NCI-H1436 (cell line): ENCODE data around the gene CD3G.
"Not testable (repeated sequence)": the region's sequence is repeated elsewhere in the genome, so short reads cannot be mapped to it uniquely, and the experiment has no call there.

ENCODE experiments used
- DNase-seq: peaks from one replicate; lab custom pipeline; 2025; lab: John Stamatoyannopoulos, UW

Gene CD3G

DNA sequence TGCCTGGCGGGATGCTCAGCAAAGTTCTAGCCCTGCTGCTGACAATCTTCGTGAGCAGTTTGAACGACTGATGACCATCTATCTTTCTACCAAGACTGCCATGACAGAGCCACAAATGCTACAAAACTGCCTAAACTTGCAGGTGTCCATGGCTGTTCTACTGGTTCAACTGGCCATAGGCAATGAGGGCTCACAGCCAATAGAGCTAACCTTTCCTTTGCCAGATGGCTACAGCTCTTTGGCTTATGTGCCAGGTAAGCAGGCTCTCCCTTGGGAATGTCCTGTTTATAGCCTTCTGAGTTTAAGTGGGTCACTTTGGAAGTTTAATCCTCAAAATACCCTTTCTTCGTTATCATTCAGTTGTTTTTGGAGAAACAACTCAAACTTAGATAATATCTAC is 35.4 kb downstream of the CD3G start:
- no peak for DNase-seq

DNA sequence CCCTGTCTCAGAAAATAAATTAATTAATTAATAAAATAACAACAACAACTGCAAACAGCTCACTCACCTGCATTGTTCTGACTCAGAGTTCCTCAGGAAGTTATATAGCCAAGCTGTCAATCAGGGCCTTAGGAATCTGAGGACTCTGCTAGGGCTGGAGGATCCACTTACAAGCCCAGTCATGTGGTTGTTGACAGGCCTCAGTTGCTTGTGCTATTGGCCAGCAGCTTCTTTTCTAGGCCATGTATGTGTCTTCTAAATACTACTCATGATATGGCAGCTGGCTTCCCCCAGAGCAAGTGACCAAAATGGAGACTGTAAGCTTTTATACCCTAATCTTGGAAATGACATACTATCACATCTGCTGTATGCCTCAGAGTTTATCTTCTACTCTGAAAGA is 36.4 kb downstream of the CD3G start:
- no peak for DNase-seq

DNA sequence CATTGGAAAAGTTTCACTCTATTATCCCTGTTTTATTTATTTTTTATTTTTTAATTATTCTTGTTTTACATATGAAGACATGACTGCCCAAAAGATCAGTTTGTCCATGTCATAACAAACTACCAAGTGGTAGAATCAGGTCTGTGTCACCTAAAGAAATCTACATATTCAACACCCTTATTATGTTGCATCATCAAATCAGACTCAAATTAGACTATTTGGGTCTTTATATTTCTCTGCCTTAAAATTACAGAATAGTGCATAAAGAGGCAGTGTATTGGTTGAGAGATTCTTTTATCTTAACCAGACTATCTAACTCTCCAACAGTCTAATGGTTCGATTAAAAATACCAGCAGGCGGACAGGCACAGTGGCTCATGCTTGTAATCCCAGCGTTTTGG is 38.8 kb downstream of the CD3G start:
- DNase-seq, result no peak

DNA sequence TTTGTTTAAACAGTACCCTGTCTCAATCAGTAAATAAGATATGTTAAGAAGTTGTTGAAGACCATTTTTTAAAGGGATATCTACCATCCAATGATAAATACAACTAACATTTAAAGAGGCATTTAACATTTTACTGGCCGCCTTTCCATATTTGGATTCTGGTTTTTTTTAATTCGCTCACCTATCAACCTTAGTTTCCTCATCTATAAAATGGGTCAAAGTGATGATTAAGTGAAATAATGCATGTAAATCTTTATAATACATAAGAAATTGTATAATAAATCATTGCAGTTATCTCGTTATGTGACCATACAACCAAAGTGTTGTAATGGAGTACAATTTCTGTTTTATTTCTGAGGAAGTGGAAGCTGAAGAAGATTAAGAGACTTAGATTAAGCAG is 39.5 kb downstream of the CD3G start:
- no peak for DNase-seq

DNA sequence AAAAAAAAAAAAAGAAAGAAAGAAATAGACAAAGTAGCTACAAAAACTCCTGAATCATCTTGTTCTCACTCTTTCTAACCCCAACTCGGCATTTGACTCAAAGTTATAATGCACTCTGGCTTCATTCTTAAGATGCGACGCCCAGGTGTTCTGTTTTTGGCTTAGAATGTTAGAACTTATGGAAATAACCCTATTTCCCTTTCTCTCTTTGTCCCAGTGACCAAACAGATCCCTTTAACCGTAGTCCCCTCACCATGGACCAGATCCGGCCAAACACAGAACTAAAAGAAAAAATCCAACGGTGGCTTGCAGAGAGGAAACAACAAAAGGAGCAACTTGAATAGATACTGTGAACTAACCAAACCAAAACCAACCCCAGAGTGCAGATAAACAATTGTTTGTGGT is 52.0 kb downstream of the CD3G start:
- DNase-seq, result no peak

DNA sequence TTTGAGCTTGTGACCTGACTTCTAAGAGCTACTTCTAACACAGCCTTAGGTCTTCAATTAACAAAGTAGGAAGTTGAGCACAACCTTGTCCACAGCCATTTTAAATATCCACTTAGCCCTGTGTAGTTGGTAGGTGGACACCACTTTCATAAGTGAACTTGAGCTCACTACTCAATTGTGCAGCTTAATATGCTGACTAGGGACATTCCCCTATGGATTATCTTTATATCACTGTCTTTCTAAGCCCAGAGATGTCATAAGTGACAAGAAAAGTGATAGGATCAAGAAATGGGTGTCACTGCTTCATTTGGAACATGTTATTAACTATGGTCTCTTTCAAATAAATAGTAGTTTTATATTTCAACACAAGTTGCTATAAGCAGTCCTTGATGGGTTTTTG is 53.3 kb downstream of the CD3G start:
- DNase-seq, result no peak

DNA sequence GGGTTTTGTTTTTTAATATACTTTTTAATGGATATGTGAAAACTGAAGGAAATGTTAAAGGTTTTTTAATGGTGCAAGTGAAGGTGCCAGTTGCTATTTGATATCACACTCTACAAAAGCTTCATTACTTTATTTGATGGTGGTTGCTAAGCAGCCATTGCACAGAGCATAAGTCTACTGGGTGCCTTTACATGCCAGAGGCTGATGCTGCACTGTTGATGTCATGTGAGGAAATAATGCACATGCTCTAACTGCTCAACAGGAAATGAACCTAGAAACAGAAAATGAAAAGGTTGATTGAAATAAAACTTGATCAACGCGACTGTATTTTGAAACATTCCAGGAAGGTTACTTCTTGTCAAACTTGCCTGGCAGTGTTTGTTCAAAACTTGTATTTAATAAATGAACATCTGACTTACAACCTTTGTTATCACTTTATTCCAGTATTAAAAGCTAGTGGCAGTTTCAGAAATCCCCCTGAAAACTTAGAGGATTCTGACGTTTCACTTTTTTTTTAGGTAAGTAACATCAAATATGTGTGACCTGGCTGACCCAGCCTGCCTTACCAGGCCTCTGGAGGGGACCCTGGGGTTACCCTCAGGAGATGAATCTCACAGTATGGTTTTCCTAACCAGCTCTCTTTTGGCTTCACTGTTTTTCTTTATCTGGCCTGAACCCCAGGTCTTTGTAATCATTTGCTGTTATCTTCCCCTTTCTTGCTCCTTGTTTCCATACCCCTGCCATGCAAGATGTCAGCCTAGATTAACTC is 54.8 kb downstream of the CD3G start:
- DNase-seq, result no peak

DNA sequence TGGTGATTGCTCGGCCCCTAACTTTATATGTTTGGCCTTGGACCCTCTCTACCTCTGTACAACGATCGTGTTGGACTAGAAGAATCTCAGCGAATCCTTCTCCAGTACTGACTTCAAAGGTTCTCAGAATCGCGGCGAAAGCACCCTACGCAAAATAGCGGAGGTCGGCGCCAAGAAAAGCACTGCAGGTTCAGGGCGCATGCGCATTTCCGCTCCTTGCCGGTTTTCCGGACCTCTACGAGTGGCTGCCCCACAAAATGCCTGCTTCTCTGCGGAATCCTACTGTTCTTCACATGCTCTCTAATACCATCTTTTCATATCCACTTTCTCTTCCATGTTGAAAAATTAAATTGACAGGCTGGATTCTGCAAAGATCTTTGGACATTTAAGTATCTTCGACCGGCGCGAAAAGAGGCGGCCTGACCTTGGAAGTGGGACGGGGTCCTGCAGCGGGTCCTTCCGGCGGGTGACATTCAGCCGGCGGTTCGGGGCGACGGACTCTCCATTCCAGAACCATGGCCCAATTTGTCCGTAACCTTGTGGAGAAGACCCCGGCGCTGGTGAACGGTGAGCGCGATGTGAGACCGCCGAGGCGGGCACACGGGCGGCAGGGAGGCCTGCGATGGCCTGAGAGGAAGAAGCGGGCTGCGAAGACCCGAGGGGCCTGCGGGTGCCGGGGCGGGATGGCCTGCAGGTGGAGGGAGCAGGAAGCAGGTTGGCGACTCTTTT is 57.2 kb downstream of the CD3G start, which contains the start of gene ATP5MG:
ATP5MG (plus strand) TSS at position 456 of the 729 bp plus-strand sequence; CDS start at position 516, 60 bp downstream.
- DNase-seq, result peak; percentile 91

DNA sequence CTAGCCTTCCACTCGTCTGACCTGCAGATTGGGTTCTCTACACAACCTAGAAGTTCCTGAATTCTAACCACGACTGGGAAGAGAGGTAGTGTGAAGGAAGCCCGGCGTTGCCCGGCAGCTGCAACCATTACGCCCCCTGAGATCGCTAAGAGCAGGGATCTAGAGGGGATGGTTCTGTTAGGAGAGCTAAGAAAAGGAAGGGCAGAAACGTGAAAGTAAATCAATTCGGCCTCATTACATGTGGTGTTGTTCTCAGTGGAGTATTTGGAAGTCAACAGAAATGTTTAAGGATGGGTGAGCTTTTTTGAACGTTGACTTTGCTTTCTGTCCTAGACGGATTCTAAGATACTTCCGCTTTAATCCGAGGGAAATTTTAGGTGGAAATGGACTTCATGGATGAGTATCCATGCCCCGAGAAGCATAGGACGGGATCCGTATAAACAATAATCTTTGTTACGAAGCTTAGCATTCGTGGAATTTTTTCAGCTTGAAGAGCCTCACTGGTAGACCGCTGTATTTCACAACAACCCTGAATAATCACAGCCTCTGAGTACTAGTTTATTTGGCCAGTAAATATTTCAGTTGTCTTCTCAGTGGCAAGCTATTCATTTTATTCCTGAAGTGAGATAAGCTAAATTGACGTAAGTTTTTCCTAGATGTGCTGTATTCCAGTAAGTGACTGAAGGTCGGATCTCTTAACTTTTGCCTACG is 57.9 kb downstream of the CD3G start:
- no peak for DNase-seq

DNA sequence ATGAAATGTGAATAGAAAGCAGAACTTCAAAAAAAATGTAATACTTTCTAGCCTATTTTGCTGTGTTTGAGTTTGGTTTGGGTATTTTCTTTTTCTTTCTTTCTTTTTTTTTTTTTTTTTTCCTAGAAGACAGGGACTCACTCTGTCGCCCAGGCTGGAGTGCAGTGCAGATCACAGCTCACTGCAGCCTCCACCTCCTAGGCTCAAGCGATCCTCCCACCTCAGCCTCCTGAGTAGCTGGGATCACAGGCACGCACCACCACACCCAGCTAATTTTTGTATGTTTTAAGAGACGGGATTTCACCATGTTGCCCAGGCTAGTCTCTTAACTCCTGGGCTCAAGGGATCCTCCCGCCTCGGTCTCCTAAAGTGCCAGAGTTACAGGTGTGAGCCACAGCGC is 58.5 kb downstream of the CD3G start:
- not testable (repeated sequence) for DNase-seq
